ENCODE results near the gene DIP2C. TPM values are rescaled to one million over a fixed set of nuclear protein-coding genes. Genes with fewer than 3 reads are reported as not detected.

The DIP2C gene
- total RNA-seq, 1 experiment from 2014 or later = 11.0 TPM

- H3K36me3 Mint-ChIP-seq = no peaks in the 10 kb centered on the region
- no peak for TF ChIP-seq NR2C2 (CRISPR knock-in tag; IDR thresholded peaks at IDR 0.05)
- no peak for TF ChIP-seq NR3C1 (CRISPR knock-in tag; conservative IDR thresholded peaks at IDR 0.05; ENCODE audit: low read depth)
- TF ChIP-seq MYBL2 (CRISPR knock-in tag; IDR thresholded peaks at IDR 0.05) = no peak
- no peak for TF ChIP-seq ZBTB43 (CRISPR knock-in tag; IDR thresholded peaks at IDR 0.05)
- no peak for TF ChIP-seq STAT6 (CRISPR knock-in tag; conservative IDR thresholded peaks at IDR 0.05; ENCODE audit: low read depth)
- TF ChIP-seq ARID4B (CRISPR knock-in tag; IDR thresholded peaks at IDR 0.05; ENCODE audit: borderline replicate concordance) = no peak
- no peak for TF ChIP-seq IRF1 (CRISPR knock-in tag; IDR thresholded peaks at IDR 0.05)
- TF ChIP-seq MXD4 (CRISPR knock-in tag; IDR thresholded peaks at IDR 0.05; ENCODE audit: borderline replicate concordance) = no peak
- no peak for TF ChIP-seq PRDM15 (CRISPR knock-in tag; IDR thresholded peaks at IDR 0.05)
- no peak for TF ChIP-seq MLX (CRISPR knock-in tag; IDR thresholded peaks at IDR 0.05)
- no peak for TF ChIP-seq E2F1 (CRISPR knock-in tag; IDR thresholded peaks at IDR 0.05)
- no peak for TF ChIP-seq E2F4 (CRISPR knock-in tag; IDR thresholded peaks at IDR 0.05; ENCODE audit: borderline replicate concordance, low read depth)
- no peak for TF ChIP-seq ELF4 (CRISPR knock-in tag; IDR thresholded peaks at IDR 0.05; ENCODE audit: low read depth)
- no peak for TF ChIP-seq SP1 (CRISPR knock-in tag; conservative IDR thresholded peaks at IDR 0.05)
- TF ChIP-seq NFE2L1 (CRISPR knock-in tag; IDR thresholded peaks at IDR 0.05) = no peak
- H3K9me3 Mint-ChIP-seq = peaks cover 4% of the 10 kb centered on the region; the same call in 1 of the 2 replicates
- ATAC-seq = no peak
- H3K4me3 Mint-ChIP-seq = no peak overlapping the region
- H3K27me3 Mint-ChIP-seq (ENCODE audit: low read depth) = no peaks in the 10 kb centered on the region
- POLR2A ChIA-PET = interaction anchor here (1.3 kb wide), 1 partner anchor 11 kb away, joined by 5 read pairs; no protein-coding TSS in a partner anchor
- CTCF ChIA-PET = no interaction called here
- DNase-seq (ENCODE audit: low spot score) = no peak
- no peak overlapping the region for H3K27ac Mint-ChIP-seq
- peaks cover 18% of the 10 kb centered on the region for H3K4me1 Mint-ChIP-seq
Observed at GRCh38 chr10:650441-650851, 39.0 kb downstream of the DIP2C start.

Measured in WTC11 (cell line).